Caco-2 (cell line): ENCODE data around the gene GRIA1. TPM values are rescaled to one million over a fixed set of nuclear protein-coding genes. Genes with fewer than 3 reads are reported as not detected.

ENCODE experiments used
- BruUV-seq: library from RNA; stranded (reverse); fragments of 400-500 nt; replicated peaks from 2 replicates; lab custom pipeline; 2021; lab: Mats Ljungman, UMichigan
- CTCF ChIA-PET: fragments of 300-600 bp; sonication (Branson Sonifier 250); formaldehyde crosslinking; loops from one replicate; lab custom pipeline; 2022; ENCODE audit warnings: antibody characterized with exemption; lab: Charles Lee
- POLR2A ChIA-PET: fragments of 300-600 bp; sonication (Branson Sonifier 250); formaldehyde crosslinking; loops from one replicate; lab custom pipeline; 2022; ENCODE audit warnings: antibody characterized with exemption; lab: Charles Lee
- DNase-seq, 2 experiments: peaks; one replicate each; pipeline versions ENCODE4 v3.0.0 to v3.0.0-alpha.2; 2020 to 2022
- H3K27me3 ChIP-seq: replicated peaks from 2 replicates; pipeline ENCODE4 v1.6.0; 2011; ENCODE audit warnings: low read length; ENCODE audit not compliant: control insufficient read depth, insufficient read depth
- H3K36me3 ChIP-seq: 2 replicates; pipeline ENCODE4 v1.5.1; 2011; ENCODE audit warnings: low read length; ENCODE audit not compliant: control insufficient read depth, insufficient read depth
- H3K4me1 ChIP-seq: fragments of 250-450 bp; sonication (Bioruptor Pico); 2 replicates; pipeline ENCODE4 v1.5.1; 2020; ENCODE audit warnings: mild to moderate bottlenecking
- H3K4me3 ChIP-seq: 2 replicates; pipeline ENCODE4 v1.5.1; 2011; ENCODE audit warnings: low read depth, mild to moderate bottlenecking, control low read depth, low read length
- H3K9me3 ChIP-seq: fragments of 250-450 bp; sonication (Bioruptor Pico); 2 replicates; pipeline ENCODE4 v1.5.1; 2020; ENCODE audit warnings: mild to moderate bottlenecking, moderate library complexity
- H3K27ac Mint-ChIP-seq: one replicate; pipeline ENCODE4 v1.8.0; 2022; ENCODE audit warnings: mixed read lengths; ENCODE audit not compliant: unreplicated experiment
- H3K27me3 Mint-ChIP-seq: one replicate; pipeline ENCODE4 v1.8.0; 2022; ENCODE audit warnings: mixed read lengths; ENCODE audit not compliant: insufficient read depth, unreplicated experiment
- H3K36me3 Mint-ChIP-seq: one replicate; pipeline ENCODE4 v1.8.0; 2022; ENCODE audit warnings: mild to moderate bottlenecking, mixed read lengths; ENCODE audit not compliant: insufficient read depth, unreplicated experiment
- H3K4me1 Mint-ChIP-seq: one replicate; pipeline ENCODE4 v1.8.0; 2022; ENCODE audit warnings: low read depth, mixed read lengths; ENCODE audit not compliant: unreplicated experiment
- H3K4me3 Mint-ChIP-seq: one replicate; pipeline ENCODE4 v1.8.0; 2022; ENCODE audit warnings: mild to moderate bottlenecking, moderate library complexity, mixed read lengths; ENCODE audit not compliant: unreplicated experiment
- H3K9me3 Mint-ChIP-seq: one replicate; pipeline ENCODE4 v1.8.0; 2022; ENCODE audit warnings: mixed read lengths; ENCODE audit not compliant: unreplicated experiment
- intact Hi-C: fragments of 100-400 bp; cut with micrococcal nuclease; formaldehyde crosslinking; loops from one replicate; pipeline ENCODE4 v1.10.0; 2022; ENCODE audit not compliant: unreplicated experiment
- total RNA-seq: library from RNA; stranded (reverse); gene quantifications from 2 replicates; pipeline ENCODE4 v1.2.3, GENCODE V29; 2022
- TF ChIP-seq, protein P1 (sequence below), 2 experiments: fragments of 200-600 bp in 1 of 2; IDR thresholded peaks; 1 replicate in 1 of 2; 2 replicates in 1 of 2; pipeline versions ENCODE4 v1.5.1 to v1.8.0; 2011 to 2022; ENCODE audit warnings: antibody characterized with exemption in 1 of 2, control low read depth in 1 of 2, inconsistent platforms in 1 of 2, low read depth in 1 of 2, low read length in 1 of 2, mild to moderate bottlenecking in 1 of 2, moderate library complexity in 1 of 2; ENCODE audit not compliant: insufficient read depth in 1 of 2, severe bottlenecking in 1 of 2, unreplicated experiment in 1 of 2

The GRIA1 gene
- total RNA-seq, 1 experiment from 2014 or later = not detected

DNA sequence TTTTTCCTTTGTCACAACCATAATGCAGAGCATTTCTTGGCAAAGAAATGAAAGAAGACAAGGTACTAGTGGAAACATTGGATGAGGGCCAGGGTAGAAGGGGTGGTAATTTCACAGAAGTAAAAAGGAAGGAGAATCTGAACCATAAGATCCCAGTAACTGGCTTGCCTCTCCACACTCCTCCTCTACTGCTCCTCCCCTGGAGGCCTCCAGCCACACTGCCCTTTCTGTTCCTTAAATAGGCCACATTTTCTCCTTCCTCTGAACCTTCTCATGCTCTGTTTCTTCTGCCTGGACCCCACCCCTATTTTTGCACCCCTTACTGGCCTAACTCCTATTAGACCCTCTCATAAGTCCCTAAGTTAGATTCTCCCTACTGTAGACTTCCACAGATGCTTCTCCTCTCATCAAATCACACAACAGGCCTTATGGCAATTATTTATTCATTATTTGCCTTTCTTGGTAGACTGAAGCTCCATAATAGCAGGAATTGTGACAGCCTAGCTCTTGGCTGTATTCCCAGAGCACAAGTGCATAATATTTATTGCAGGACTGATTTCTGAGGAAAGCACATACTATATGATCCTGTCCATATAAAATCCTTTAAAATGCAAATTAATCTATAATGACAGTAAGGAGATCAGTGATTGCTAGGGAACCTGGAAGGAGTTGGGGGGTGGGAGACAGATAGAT, 31.3 kb upstream of the GRIA1 start:
- ChIA-PET CTCF (no interaction called here), POLR2A (no interaction called here)
- Histone ChIP-seq H3K4me3 (no peak overlapping the region), H3K4me1 (no peaks in the 10 kb centered on the region), H3K27me3 (no peaks in the 10 kb centered on the region), H3K9me3 (no peaks in the 10 kb centered on the region), H3K36me3 (no peaks in the 10 kb centered on the region)
- Mint-ChIP-seq H3K4me1 (no peaks in the 10 kb centered on the region), H3K9me3 (no peaks in the 10 kb centered on the region), H3K27ac (no peak overlapping the region), H3K36me3 (no peaks in the 10 kb centered on the region), H3K4me3 (no peak overlapping the region), H3K27me3 (peaks cover 18% of the 10 kb centered on the region)
- TF ChIP-seq, protein P1, sequence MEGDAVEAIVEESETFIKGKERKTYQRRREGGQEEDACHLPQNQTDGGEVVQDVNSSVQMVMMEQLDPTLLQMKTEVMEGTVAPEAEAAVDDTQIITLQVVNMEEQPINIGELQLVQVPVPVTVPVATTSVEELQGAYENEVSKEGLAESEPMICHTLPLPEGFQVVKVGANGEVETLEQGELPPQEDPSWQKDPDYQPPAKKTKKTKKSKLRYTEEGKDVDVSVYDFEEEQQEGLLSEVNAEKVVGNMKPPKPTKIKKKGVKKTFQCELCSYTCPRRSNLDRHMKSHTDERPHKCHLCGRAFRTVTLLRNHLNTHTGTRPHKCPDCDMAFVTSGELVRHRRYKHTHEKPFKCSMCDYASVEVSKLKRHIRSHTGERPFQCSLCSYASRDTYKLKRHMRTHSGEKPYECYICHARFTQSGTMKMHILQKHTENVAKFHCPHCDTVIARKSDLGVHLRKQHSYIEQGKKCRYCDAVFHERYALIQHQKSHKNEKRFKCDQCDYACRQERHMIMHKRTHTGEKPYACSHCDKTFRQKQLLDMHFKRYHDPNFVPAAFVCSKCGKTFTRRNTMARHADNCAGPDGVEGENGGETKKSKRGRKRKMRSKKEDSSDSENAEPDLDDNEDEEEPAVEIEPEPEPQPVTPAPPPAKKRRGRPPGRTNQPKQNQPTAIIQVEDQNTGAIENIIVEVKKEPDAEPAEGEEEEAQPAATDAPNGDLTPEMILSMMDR (IDR thresholded peaks at IDR 0.05; ENCODE audit: insufficient read depth in 1 of 2, low read depth in 1 of 2, low read length in 1 of 2, severe bottlenecking in 1 of 2, unreplicated experiment in 1 of 2) = no peak
- BruUV-seq = no TSS peak
- intact Hi-C loops = no loop called here
- no peak for DNase-seq

DNA sequence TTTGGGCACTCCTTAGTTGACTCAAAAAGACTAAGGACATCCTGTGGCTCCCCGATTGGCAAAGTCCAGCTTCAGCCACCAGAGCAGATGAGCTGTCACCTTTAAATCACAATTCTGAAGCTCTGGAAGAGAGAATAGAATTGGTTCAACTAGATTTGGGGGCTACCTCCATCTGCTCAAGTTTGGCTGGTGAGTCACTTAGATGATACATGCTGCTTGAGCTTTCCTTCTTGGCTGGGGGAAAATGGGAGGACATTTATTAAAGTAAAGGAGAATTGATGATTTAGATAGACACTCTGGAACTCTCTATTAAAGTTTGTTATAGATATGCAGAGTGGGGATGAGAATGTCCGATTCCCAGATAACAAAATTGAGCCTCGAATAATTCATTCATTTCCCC, 30.0 kb upstream of the GRIA1 start:
- H3K9me3 Mint-ChIP-seq = no peaks in the 10 kb centered on the region
- TF ChIP-seq, protein P1 (IDR thresholded peaks at IDR 0.05; ENCODE audit: insufficient read depth in 1 of 2, low read depth in 1 of 2, low read length in 1 of 2, severe bottlenecking in 1 of 2, unreplicated experiment in 1 of 2) = no peak
- Histone ChIP-seq H3K27me3 (no peaks in the 10 kb centered on the region), H3K4me1 (no peaks in the 10 kb centered on the region), H3K4me3 (no peak overlapping the region), H3K36me3 (no peaks in the 10 kb centered on the region), H3K9me3 (no peaks in the 10 kb centered on the region)
- CTCF ChIA-PET = no interaction called here
- peaks cover 13% of the 10 kb centered on the region for H3K27me3 Mint-ChIP-seq
- intact Hi-C loops = no loop called here
- no peaks in the 10 kb centered on the region for H3K4me1 Mint-ChIP-seq
- no peak for DNase-seq
- H3K4me3 Mint-ChIP-seq = no peak overlapping the region
- no peaks in the 10 kb centered on the region for H3K36me3 Mint-ChIP-seq
- BruUV-seq = no TSS peak
- no peak overlapping the region for H3K27ac Mint-ChIP-seq
- POLR2A ChIA-PET = no interaction called here

DNA sequence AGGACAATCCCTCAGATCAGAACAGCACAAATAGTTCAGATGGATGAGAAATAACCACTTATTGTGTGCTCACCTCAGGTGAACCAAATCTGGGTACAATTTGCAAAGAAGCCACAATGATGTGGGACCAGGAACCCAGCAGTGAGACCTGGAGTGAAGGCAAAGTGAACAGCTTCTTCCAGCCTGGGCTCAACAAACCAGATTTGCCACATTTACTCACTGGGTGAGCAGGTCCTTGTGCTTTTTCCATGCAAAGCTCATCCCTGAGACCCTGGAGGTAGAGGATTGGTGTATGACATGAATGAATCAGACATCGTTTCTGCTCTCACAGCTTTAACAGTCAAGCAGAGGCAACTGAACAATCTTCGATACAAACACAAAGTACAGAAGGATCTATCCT, 29.1 kb upstream of the GRIA1 start:
- H3K9me3 Mint-ChIP-seq = no peaks in the 10 kb centered on the region
- H3K36me3 Mint-ChIP-seq = no peaks in the 10 kb centered on the region
- no peak overlapping the region for H3K4me3 Mint-ChIP-seq
- no peaks in the 10 kb centered on the region for H3K4me1 ChIP-seq
- H3K4me1 Mint-ChIP-seq = no peaks in the 10 kb centered on the region
- no peak overlapping the region for H3K4me3 ChIP-seq
- no peaks in the 10 kb centered on the region for H3K27me3 ChIP-seq
- ChIA-PET CTCF (no interaction called here), POLR2A (no interaction called here)
- intact Hi-C loops = no loop called here
- no peaks in the 10 kb centered on the region for H3K36me3 ChIP-seq
- no peaks in the 10 kb centered on the region for H3K9me3 ChIP-seq
- no TSS peak for BruUV-seq
- H3K27ac Mint-ChIP-seq = no peak overlapping the region
- peaks cover 15% of the 10 kb centered on the region for H3K27me3 Mint-ChIP-seq
- DNase-seq = no peak
- TF ChIP-seq, protein P1 (IDR thresholded peaks at IDR 0.05; ENCODE audit: insufficient read depth in 1 of 2, low read depth in 1 of 2, low read length in 1 of 2, severe bottlenecking in 1 of 2, unreplicated experiment in 1 of 2) = no peak
